Liver (tissue), 9 donors: Measurements from ENCODE around the gene TBCD. TPM values are rescaled to one million over a fixed set of nuclear protein-coding genes. Genes with fewer than 3 reads are reported as not detected.

ENCODE experiments used
- DNase-seq: peaks from one replicate; pipeline ENCODE4 v3.0.0-alpha.2; 2017; ENCODE audit warnings: low spot score
- H3K27ac ChIP-seq, 2 donors: one replicate each; pipeline ENCODE4 v1.7.0; 2013; ENCODE audit warnings: inconsistent platforms in 2 of 2, low read length in 2 of 2, control low read depth in 1 of 2, low read depth in 1 of 2, mild to moderate bottlenecking in 1 of 2
- H3K27me3 ChIP-seq, 4 donors: one replicate each; pipeline versions ENCODE4 v1.6.1 to v1.7.0; 2013; ENCODE audit warnings: low read length in 3 of 4, inconsistent platforms in 1 of 4, mild to moderate bottlenecking in 1 of 4, moderate library complexity in 1 of 4; ENCODE audit not compliant: control insufficient read depth in 4 of 4, insufficient read depth in 4 of 4
- H3K36me3 ChIP-seq, 4 donors: one replicate each; pipeline versions ENCODE4 v1.6.1 to v1.7.0; 2013; ENCODE audit warnings: low read length in 3 of 4, mild to moderate bottlenecking in 3 of 4, low read depth in 1 of 4, moderate library complexity in 1 of 4; ENCODE audit not compliant: control insufficient read depth in 4 of 4, insufficient read depth in 3 of 4
- H3K4me1 ChIP-seq, 4 donors: one replicate each; pipeline versions ENCODE4 v1.6.1 to v1.7.0; 2013; ENCODE audit warnings: low read length in 3 of 4, mild to moderate bottlenecking in 3 of 4, moderate library complexity in 1 of 4; ENCODE audit not compliant: control insufficient read depth in 4 of 4, insufficient read depth in 4 of 4
- H3K4me3 ChIP-seq, 3 donors: one replicate each; pipeline versions ENCODE4 v1.6.1 to v1.7.0; 2013; ENCODE audit warnings: low read length in 3 of 3, control low read depth in 1 of 3, low read depth in 1 of 3, mild to moderate bottlenecking in 1 of 3
- H3K9ac ChIP-seq, 2 donors: one replicate each; pipeline ENCODE4 v1.7.0; 2013; ENCODE audit warnings: low read length in 2 of 2, mild to moderate bottlenecking in 2 of 2, moderate library complexity in 2 of 2, control low read depth in 1 of 2, low read depth in 1 of 2
- H3K9me3 ChIP-seq, 4 donors: one replicate each; pipeline versions ENCODE4 v1.6.1 to v1.7.0; 2013; ENCODE audit warnings: low read length in 3 of 4; ENCODE audit not compliant: control insufficient read depth in 4 of 4
- HNF4A ChIP-seq, 2 donors: conservative IDR thresholded peaks; 2 replicates each; pipeline ENCODE4 v1.6.1; 2016; ENCODE audit warnings: antibody characterized with exemption in 2 of 2, mild to moderate bottlenecking in 2 of 2
- HNF4G ChIP-seq: IDR thresholded peaks from 2 replicates; pipeline ENCODE4 v1.6.1; 2016; ENCODE audit warnings: antibody characterized with exemption
- JUND ChIP-seq, 2 donors: IDR thresholded peaks; 2 replicates each; pipeline ENCODE4 v1.6.1; 2016; ENCODE audit warnings: antibody characterized with exemption in 2 of 2
- NR2F2 ChIP-seq: IDR thresholded peaks from 2 replicates; pipeline ENCODE4 v1.6.1; 2016; ENCODE audit warnings: antibody characterized with exemption
- RAD21 ChIP-seq, 2 donors: IDR thresholded peaks; 2 replicates each; pipeline ENCODE4 v1.6.1; 2016; ENCODE audit warnings: antibody characterized with exemption in 2 of 2, mild to moderate bottlenecking in 2 of 2
- RXRA ChIP-seq, 2 donors: IDR thresholded peaks; 2 replicates each; pipeline ENCODE4 v1.6.1; 2017 to 2018; ENCODE audit warnings: antibody characterized with exemption in 2 of 2, mild to moderate bottlenecking in 1 of 2
- SP1 ChIP-seq: IDR thresholded peaks from 2 replicates; pipeline ENCODE4 v1.6.1; 2018; ENCODE audit warnings: antibody characterized with exemption, mild to moderate bottlenecking
- TAF1 ChIP-seq: conservative IDR thresholded peaks from 2 replicates; pipeline ENCODE4 v1.6.1; 2016; ENCODE audit warnings: antibody characterized with exemption, mild to moderate bottlenecking
- WGBS: extraction: QIAGEN DNeasy Blood & Tissue Kit; methylation state at CpG from one replicate; pipeline ENCODE4 v1.1.7; 2013; 5-methylcytosine and 5-hydroxymethylcytosine counted together
- polyA plus RNA-seq, 2 donors: library from polyadenylated mRNA; stranded (reverse) in 1 of 2; unstranded in 1 of 2; fragments of 200-250 nt in 1 of 2; fragments of >200 nt in 1 of 2; fragmentation: Nextera tagmentation in 1 of 2; extraction: Ambion mirVana in 1 of 2; gene quantifications; one replicate each; pipeline versions ENCODE4 v1.2.1 to v1.2.3, GENCODE V29; 2013 to 2015
- total RNA-seq, 2 donors: library from RNA; depleted of rRNA; stranded (reverse); fragments of >200 nt; gene quantifications; one replicate each; pipeline ENCODE4 v1.2.3, GENCODE V29; 2014
- TF ChIP-seq, protein P1 (sequence below): IDR thresholded peaks from 2 replicates; pipeline ENCODE4 v1.6.1; 2016; ENCODE audit warnings: antibody characterized with exemption
- TF ChIP-seq, protein P2 (sequence below): fragments of 150-350 bp; IDR thresholded peaks from 2 replicates; pipeline ENCODE4 v1.5.1; 2017; ENCODE audit warnings: improper control_type of control experiment, low read depth, low read length; ENCODE audit not compliant: missing input control
- TF ChIP-seq, protein P3 (sequence below): IDR thresholded peaks from 2 replicates; pipeline ENCODE4 v1.6.1; 2016; ENCODE audit warnings: antibody characterized with exemption
- TF ChIP-seq, protein P4 (sequence below): IDR thresholded peaks from 2 replicates; pipeline ENCODE4 v1.6.1; 2016; ENCODE audit warnings: antibody characterized with exemption, mild to moderate bottlenecking
- TF ChIP-seq, protein P5 (sequence below): IDR thresholded peaks from 2 replicates; pipeline ENCODE4 v1.6.1; 2016; ENCODE audit warnings: antibody characterized with exemption
- donor health status: healthy.
- donor health status: healthy.
- donor health status: healthy.
- donor health status: healthy.
- donor health status: healthy.

Gene TBCD
- total and polyA plus RNA-seq, 4 donors, result 29.8 to 42.2 (median 33.0) TPM

DNA sequence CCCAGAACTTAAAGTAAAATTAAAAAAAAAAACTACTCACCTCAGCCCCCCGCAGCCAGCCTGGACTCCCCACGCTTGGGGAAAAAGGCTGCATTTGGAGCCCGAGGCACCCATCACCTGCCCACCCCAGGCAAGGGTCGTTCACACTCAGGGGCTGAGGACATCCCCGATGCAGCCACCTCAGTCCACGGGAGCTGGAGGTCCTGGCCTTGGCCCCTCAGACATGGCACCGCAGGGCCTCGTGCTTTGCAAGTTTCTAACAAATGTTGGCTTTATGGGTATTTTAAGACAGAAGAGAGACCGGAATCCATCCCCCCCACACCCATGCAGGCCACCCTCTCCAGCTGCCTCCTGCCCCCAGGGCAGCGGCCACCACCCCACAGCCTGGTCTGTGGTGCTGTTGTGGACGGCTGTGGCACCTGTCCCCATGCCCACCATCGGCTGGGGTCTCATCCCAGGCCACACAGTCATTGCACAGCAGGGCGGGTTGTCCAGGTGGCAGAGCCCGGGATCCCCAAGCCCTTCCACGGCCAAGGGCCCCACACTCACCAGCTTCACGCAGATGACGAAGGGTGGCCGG lies 204.4 kb downstream of the TBCD start:
- TF ChIP-seq SP1 (no peak), TAF1 (no peak), RXRA (IDR thresholded peaks at IDR 0.05) (no peak), HNF4G (no peak), NR2F2 (no peak), RAD21 (IDR thresholded peaks at IDR 0.05) (no peak), HNF4A (conservative IDR thresholded peaks at IDR 0.05) (no peak)
- TF ChIP-seq, protein P1, sequence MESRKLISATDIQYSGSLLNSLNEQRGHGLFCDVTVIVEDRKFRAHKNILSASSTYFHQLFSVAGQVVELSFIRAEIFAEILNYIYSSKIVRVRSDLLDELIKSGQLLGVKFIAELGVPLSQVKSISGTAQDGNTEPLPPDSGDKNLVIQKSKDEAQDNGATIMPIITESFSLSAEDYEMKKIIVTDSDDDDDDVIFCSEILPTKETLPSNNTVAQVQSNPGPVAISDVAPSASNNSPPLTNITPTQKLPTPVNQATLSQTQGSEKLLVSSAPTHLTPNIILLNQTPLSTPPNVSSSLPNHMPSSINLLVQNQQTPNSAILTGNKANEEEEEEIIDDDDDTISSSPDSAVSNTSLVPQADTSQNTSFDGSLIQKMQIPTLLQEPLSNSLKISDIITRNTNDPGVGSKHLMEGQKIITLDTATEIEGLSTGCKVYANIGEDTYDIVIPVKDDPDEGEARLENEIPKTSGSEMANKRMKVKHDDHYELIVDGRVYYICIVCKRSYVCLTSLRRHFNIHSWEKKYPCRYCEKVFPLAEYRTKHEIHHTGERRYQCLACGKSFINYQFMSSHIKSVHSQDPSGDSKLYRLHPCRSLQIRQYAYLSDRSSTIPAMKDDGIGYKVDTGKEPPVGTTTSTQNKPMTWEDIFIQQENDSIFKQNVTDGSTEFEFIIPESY, result no peak
- TF ChIP-seq, protein P2, sequence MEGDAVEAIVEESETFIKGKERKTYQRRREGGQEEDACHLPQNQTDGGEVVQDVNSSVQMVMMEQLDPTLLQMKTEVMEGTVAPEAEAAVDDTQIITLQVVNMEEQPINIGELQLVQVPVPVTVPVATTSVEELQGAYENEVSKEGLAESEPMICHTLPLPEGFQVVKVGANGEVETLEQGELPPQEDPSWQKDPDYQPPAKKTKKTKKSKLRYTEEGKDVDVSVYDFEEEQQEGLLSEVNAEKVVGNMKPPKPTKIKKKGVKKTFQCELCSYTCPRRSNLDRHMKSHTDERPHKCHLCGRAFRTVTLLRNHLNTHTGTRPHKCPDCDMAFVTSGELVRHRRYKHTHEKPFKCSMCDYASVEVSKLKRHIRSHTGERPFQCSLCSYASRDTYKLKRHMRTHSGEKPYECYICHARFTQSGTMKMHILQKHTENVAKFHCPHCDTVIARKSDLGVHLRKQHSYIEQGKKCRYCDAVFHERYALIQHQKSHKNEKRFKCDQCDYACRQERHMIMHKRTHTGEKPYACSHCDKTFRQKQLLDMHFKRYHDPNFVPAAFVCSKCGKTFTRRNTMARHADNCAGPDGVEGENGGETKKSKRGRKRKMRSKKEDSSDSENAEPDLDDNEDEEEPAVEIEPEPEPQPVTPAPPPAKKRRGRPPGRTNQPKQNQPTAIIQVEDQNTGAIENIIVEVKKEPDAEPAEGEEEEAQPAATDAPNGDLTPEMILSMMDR, result no peak
- TF ChIP-seq, protein P3, sequence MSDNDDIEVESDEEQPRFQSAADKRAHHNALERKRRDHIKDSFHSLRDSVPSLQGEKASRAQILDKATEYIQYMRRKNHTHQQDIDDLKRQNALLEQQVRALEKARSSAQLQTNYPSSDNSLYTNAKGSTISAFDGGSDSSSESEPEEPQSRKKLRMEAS, result no peak
- TF ChIP-seq, protein P4, sequence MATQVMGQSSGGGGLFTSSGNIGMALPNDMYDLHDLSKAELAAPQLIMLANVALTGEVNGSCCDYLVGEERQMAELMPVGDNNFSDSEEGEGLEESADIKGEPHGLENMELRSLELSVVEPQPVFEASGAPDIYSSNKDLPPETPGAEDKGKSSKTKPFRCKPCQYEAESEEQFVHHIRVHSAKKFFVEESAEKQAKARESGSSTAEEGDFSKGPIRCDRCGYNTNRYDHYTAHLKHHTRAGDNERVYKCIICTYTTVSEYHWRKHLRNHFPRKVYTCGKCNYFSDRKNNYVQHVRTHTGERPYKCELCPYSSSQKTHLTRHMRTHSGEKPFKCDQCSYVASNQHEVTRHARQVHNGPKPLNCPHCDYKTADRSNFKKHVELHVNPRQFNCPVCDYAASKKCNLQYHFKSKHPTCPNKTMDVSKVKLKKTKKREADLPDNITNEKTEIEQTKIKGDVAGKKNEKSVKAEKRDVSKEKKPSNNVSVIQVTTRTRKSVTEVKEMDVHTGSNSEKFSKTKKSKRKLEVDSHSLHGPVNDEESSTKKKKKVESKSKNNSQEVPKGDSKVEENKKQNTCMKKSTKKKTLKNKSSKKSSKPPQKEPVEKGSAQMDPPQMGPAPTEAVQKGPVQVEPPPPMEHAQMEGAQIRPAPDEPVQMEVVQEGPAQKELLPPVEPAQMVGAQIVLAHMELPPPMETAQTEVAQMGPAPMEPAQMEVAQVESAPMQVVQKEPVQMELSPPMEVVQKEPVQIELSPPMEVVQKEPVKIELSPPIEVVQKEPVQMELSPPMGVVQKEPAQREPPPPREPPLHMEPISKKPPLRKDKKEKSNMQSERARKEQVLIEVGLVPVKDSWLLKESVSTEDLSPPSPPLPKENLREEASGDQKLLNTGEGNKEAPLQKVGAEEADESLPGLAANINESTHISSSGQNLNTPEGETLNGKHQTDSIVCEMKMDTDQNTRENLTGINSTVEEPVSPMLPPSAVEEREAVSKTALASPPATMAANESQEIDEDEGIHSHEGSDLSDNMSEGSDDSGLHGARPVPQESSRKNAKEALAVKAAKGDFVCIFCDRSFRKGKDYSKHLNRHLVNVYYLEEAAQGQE, result no peak
- TF ChIP-seq, protein P5, sequence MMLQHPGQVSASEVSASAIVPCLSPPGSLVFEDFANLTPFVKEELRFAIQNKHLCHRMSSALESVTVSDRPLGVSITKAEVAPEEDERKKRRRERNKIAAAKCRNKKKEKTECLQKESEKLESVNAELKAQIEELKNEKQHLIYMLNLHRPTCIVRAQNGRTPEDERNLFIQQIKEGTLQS, result no peak
- DNase-seq, result no peak
- no peaks in the 10 kb centered on the region for H3K9me3 ChIP-seq
- H3K4me3 ChIP-seq, result no peak overlapping the region
- peaks cover 0 to 3% (median under 1%) of the 10 kb centered on the region in 4 donors for H3K36me3 ChIP-seq
- 97% methylated on average over 18 of the region's 18 CpGs for WGBS
- no peak overlapping the region for H3K27ac ChIP-seq
- no peak overlapping the region for H3K9ac ChIP-seq
- no peaks in the 10 kb centered on the region for H3K4me1 ChIP-seq
- no peaks in the 10 kb centered on the region for H3K27me3 ChIP-seq

DNA sequence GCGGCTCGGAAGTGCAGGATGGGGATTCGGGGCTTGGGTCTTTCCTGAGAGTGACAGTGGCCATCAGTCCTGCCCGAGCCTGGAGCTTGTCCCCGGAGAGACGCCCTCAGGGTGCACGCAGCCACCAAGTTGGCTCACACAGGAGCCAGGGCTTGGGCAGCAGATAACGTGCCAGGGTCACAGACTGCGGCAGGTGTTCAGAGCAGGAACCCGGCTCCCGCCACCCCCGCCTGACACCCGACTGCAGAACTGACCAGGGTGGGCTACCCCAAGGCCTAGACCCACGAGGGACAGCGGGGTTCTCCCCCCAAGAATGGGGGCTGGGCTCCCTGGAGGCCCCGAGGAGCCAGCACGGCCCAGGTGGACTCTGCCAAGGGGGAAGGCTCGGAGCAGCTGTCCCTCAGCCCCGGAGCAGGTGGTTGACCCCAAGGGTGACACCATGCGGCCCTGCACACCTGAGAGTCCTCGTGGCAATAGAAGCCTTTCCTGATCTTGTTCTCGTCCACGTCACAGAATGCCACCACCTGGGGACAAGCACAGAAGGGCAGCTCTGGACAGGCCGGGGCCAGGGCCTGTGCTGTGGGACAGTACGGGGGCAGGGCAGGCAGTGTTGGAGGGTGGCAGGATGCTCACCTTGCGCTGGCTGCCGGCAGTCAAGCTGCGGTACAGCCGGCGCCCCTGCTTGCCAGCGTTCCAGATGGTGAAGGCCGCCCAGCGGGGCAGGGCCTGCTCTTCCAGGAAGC lies 205.0 kb downstream of the TBCD start:
- WGBS, result 97% methylated on average over 33 of the region's 33 CpGs
- TF ChIP-seq HNF4A (conservative IDR thresholded peaks at IDR 0.05), result no peak
- TF ChIP-seq RXRA (IDR thresholded peaks at IDR 0.05), result no peak
- TF ChIP-seq, protein P4, result no peak
- no peak for TF ChIP-seq JUND (IDR thresholded peaks at IDR 0.05)
- TF ChIP-seq, protein P2, result no peak

More for the DNA sequence above, 205.0 kb downstream of the TBCD start:
- peaks cover 0 to 3% (median under 1%) of the 10 kb centered on the region in 4 donors for H3K36me3 ChIP-seq
- H3K9ac ChIP-seq, result no peak overlapping the region
- no peak overlapping the region for H3K27ac ChIP-seq
- no peak overlapping the region for H3K4me3 ChIP-seq
- no peaks in the 10 kb centered on the region for H3K4me1 ChIP-seq
- H3K9me3 ChIP-seq, result no peaks in the 10 kb centered on the region
- H3K27me3 ChIP-seq, result no peaks in the 10 kb centered on the region
- no peak for DNase-seq
